GM21526 (cell line): ENCODE results near the gene CASQ1.

Experiments used
- ATAC-seq: cut with Tn5 transposase; IDR thresholded peaks from one replicate; pipeline ENCODE4 v1.9.1; 2021; ENCODE audit warnings: moderate library complexity; ENCODE audit not compliant: unreplicated experiment, low FRiP score

CASQ1 gene

GRCh38 chr1:160200786-160201185 lies 10.4 kb downstream of the CASQ1 start:
- ATAC-seq = no peak

- peak; percentile 59 for ATAC-seq
Measured at GRCh38 chr1:160204526-160205241, 14.3 kb downstream of the CASQ1 start.

GRCh38 chr1:160205242-160206035 lies 15.1 kb downstream of the CASQ1 start, which contains the start of gene PEA15:
Gene PEA15 (plus strand): TSS chr1:160205384. CDS start chr1:160211545, 6,161 bp downstream.
- no peak for ATAC-seq

- ATAC-seq = no peak
Measured at GRCh38 chr1:160206036-160206389, 15.6 kb downstream of the CASQ1 start.

GRCh38 chr1:160206421-160207117 lies 16.2 kb downstream of the CASQ1 start:
- no peak for ATAC-seq

GRCh38 chr1:160207118-160207650 lies 16.8 kb downstream of the CASQ1 start:
- no peak for ATAC-seq

GRCh38 chr1:160207771-160208556 lies 17.6 kb downstream of the CASQ1 start:
- ATAC-seq = no peak

- no peak for ATAC-seq
Measured at GRCh38 chr1:160208557-160209320, 18.4 kb downstream of the CASQ1 start.

GRCh38 chr1:160209321-160210046 lies 19.1 kb downstream of the CASQ1 start:
- no peak for ATAC-seq

- no peak for ATAC-seq
Measured at GRCh38 chr1:160210561-160210960, 20.2 kb downstream of the CASQ1 start.

- no peak for ATAC-seq
Measured at GRCh38 chr1:160211046-160211790, 20.8 kb downstream of the CASQ1 start.

- no peak for ATAC-seq
Measured at GRCh38 chr1:160214481-160215140, 24.2 kb downstream of the CASQ1 start.

GRCh38 chr1:160216301-160216700 lies 25.9 kb downstream of the CASQ1 start:
- no peak for ATAC-seq

- ATAC-seq = no peak
Measured at GRCh38 chr1:160217481-160218051, 27.2 kb downstream of the CASQ1 start.

GRCh38 chr1:160219062-160219929 lies 28.9 kb downstream of the CASQ1 start:
- ATAC-seq = no peak

GRCh38 chr1:160220301-160220700 lies 29.9 kb downstream of the CASQ1 start:
- ATAC-seq = no peak
